HUES64 (cell line): Measurements from ENCODE around the gene DNAH8.

Experiments
- H3K27ac ChIP-seq: 2 replicates; pipeline ENCODE4 v1.7.0; 2013; ENCODE audit warnings: low read depth, low read length, inconsistent platforms
- H3K27me3 ChIP-seq: 2 replicates; pipeline ENCODE4 v1.6.1; 2013; ENCODE audit warnings: mild to moderate bottlenecking, low read length; ENCODE audit not compliant: insufficient read depth
- H3K36me3 ChIP-seq: 2 replicates; pipeline ENCODE4 v1.6.1; 2013; ENCODE audit warnings: mild to moderate bottlenecking, low read length; ENCODE audit not compliant: insufficient read depth
- H3K4me1 ChIP-seq: 2 replicates; pipeline ENCODE4 v1.6.1; 2013; ENCODE audit warnings: mild to moderate bottlenecking, low read length, moderate library complexity; ENCODE audit not compliant: insufficient read depth
- H3K4me3 ChIP-seq: 2 replicates; pipeline ENCODE4 v1.5.1; 2013; ENCODE audit warnings: mild to moderate bottlenecking, low read length, moderate library complexity
- H3K9ac ChIP-seq: 2 replicates; pipeline ENCODE4 v1.6.1; 2013; ENCODE audit warnings: mild to moderate bottlenecking, low read depth, low read length
- H3K9me3 ChIP-seq: 2 replicates; pipeline ENCODE4 v1.6.1; 2013; ENCODE audit warnings: low read depth, low read length; ENCODE audit not compliant: insufficient read depth
- WGBS: fragments of 150-250, 120-280 bp; methylation state at CpG from one replicate; pipeline ENCODE4 v1.1.7; 2013; ENCODE audit warnings: missing lambda C conversion rate; 5-methylcytosine and 5-hydroxymethylcytosine counted together

Gene DNAH8

GRCh38 chr6:39079197-39080125 lies 364.4 kb downstream of the DNAH8 start:
- Histone ChIP-seq H3K27ac (no peak overlapping the region), H3K36me3 (no peaks in the 10 kb centered on the region), H3K9me3 (no peaks in the 10 kb centered on the region), H3K4me3 (no peak overlapping the region), H3K4me1 (no peaks in the 10 kb centered on the region), H3K9ac (no peak overlapping the region), H3K27me3 (no peaks in the 10 kb centered on the region; the same call in 1 of the 2 replicates)
- WGBS: 83% methylated on average over 8 of the region's 8 CpGs
